H1 (cell line): ENCODE data around the gene KCTD16. TPM values are rescaled to one million over a fixed set of nuclear protein-coding genes. Genes with fewer than 3 reads are reported as not detected.

Experiments used
- ATF2 ChIP-seq: IDR thresholded peaks from 2 replicates; pipeline ENCODE4 v1.6.1; 2012; ENCODE audit warnings: low read length, inconsistent platforms
- polyA plus RNA-seq, 7 experiments: library from polyadenylated mRNA; depleted of rRNA in 3 of 7; stranded (reverse) in 5 of 7; unstranded in 2 of 7; fragments of >200 nt in 5 of 7; fragments of 200-250 nt in 2 of 7; gene quantifications; 1 replicate in 5 of 7; 2 replicates in 1 of 7; 4 replicates in 1 of 7; pipeline versions ENCODE4 v1.2.1 to v1.2.3, GENCODE V29; 2011 to 2013; ENCODE audit warnings: missing spikeins in 2 of 7, mixed read lengths in 2 of 7
- total RNA-seq: library from RNA; stranded (reverse); fragmentation: NEBNext Ultra II Directional; extraction: Animal tissue kit (Norgen Biotek cat#: 25700); gene quantifications from 2 replicates; pipeline ENCODE4 v1.2.1, GENCODE V29; 2021

Gene KCTD16
- total and polyA plus RNA-seq, 2 of the 8 experiments (the other 6 are each of a cell fraction or from before 2014, with no cell fraction given) = 0.03 to 0.24 TPM

- TF ChIP-seq ATF2 = no peak
These were observed 4.0 kb upstream of the KCTD16 start (continued) for GRCh38 chr5:144166696-144167095.
